Neural cell (in vitro differentiated cells): Measurements from ENCODE around the gene PHLPP1.

ENCODE experiments used
- CTCF ChIP-seq: fragments of 450-650 bp; IDR thresholded peaks from 2 replicates; pipeline ENCODE4 v1.5.1; 2014; ENCODE audit warnings: antibody characterized with exemption, mild to moderate bottlenecking, moderate library complexity; ENCODE audit not compliant: poor library complexity, severe bottlenecking
- POLR2AphosphoS5 ChIP-seq: IDR thresholded peaks from 2 replicates; pipeline ENCODE4 v1.6.1; 2012
- REST ChIP-seq: IDR thresholded peaks from 2 replicates; pipeline ENCODE4 v1.6.1; 2012; ENCODE audit warnings: borderline replicate concordance
- TAF1 ChIP-seq: IDR thresholded peaks from 2 replicates; pipeline ENCODE4 v1.6.1; 2012; ENCODE audit warnings: low read depth

- TF ChIP-seq POLR2AphosphoS5 (no peak), CTCF (no peak), TAF1 (no peak), REST (no peak)
These were observed 121.7 kb downstream of the PHLPP1 start for GRCh38 chr18:62837011-62837410.
